ENCODE data around the gene ANKRD37.

- no peak for TF ChIP-seq POLR2A (IDR thresholded peaks at IDR 0.05)
- TF ChIP-seq CTCF (IDR thresholded peaks at IDR 0.05 in 4 of 5, conservative IDR thresholded peaks at IDR 0.05 in 1 of 5) = no peak
Observed at GRCh38 chr4:185381288-185382196, 15.1 kb upstream of the ANKRD37 start.

All from gastrocnemius medialis (tissue), 4 donors.